HG03095 (cell line): Measurements from ENCODE around the gene JUNB.
"Not testable (repeated sequence)": the region's sequence is repeated elsewhere in the genome, so short reads cannot be mapped to it uniquely, and the experiment has no call there.

ENCODE experiments used
- ATAC-seq: cut with Tn5 transposase; IDR thresholded peaks from one replicate; pipeline ENCODE4 v1.9.1; 2021; ENCODE audit warnings: moderate library complexity; ENCODE audit not compliant: unreplicated experiment

JUNB gene

GRCh38 chr19:12802267-12803106 is 11.2 kb downstream of the JUNB start:
- no peak for ATAC-seq

DNA sequence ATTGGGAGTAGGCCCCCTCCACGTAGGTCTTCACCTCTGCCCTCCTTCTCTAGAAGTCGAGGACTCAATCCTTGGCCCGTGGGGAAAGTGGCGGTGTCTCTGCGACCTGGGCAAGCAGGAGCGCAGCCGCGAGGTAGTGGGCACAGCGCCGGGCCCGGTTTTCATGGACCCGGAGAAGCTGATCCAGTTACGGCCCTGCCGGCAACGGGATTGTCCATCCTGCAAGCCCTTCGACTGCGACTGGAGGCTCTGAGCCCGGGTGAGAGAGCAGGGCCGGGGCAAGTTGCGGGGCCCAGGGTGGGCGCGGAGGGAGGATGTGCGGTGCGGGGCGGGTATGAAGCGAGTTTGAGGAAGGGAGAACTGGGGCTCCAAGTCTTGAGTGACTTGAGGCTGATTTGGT is 12.8 kb downstream of the JUNB start:
- no peak for ATAC-seq

GRCh38 chr19:12806242-12807081 is 15.2 kb downstream of the JUNB start, which contains the start of gene RNASEH2A:
Gene RNASEH2A, plus strand, starts transcription at chr19:12806584. Its CDS starts 90 bp downstream, at chr19:12806674.
- ATAC-seq, result peak; percentile 55

DNA sequence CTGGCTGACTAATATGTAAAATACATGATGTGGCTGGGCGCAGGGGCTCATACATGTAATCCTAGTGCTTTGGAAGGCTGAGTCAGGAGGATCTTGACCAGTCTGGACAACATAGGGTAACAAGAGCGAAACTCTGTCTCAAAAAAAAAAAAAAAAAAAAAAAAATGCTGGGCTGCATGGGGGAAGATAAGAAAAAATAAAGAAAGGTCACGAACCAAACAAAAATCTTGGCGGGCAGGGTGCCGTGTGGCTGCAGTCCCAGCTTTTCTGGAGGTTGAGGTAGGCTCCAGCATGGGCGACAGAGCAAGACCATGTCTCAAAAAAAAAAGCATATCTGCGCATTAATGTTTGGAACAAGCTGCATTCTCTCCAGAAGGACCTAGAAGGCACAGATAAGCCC is 23.8 kb downstream of the JUNB start:
- no peak for ATAC-seq

DNA sequence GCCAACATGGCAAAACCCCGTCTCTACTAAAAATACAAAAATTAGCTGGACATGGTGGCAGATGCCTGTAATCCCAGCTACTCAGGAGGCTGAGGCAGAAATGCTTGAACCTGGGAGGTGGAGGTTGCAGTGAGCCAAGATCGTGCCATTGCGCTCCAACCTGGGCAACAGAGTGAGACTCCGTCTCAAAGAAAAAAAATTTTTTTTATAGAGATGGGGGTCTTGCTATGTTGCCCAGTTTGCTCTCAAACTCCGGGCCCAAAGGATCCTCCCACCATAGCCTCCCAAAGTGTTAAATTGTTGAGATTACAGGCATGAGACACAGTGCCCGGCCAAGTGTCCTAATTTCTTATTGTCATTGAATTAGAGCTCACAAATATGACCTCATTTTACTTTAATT is 25.9 kb downstream of the JUNB start:
- not testable (repeated sequence) for ATAC-seq

- not testable (repeated sequence) for ATAC-seq
Observed at GRCh38 chr19:12817810-12818209, 26.5 kb downstream of the JUNB start.

GRCh38 chr19:12821761-12822160 is 30.5 kb downstream of the JUNB start:
- ATAC-seq, result no peak

DNA sequence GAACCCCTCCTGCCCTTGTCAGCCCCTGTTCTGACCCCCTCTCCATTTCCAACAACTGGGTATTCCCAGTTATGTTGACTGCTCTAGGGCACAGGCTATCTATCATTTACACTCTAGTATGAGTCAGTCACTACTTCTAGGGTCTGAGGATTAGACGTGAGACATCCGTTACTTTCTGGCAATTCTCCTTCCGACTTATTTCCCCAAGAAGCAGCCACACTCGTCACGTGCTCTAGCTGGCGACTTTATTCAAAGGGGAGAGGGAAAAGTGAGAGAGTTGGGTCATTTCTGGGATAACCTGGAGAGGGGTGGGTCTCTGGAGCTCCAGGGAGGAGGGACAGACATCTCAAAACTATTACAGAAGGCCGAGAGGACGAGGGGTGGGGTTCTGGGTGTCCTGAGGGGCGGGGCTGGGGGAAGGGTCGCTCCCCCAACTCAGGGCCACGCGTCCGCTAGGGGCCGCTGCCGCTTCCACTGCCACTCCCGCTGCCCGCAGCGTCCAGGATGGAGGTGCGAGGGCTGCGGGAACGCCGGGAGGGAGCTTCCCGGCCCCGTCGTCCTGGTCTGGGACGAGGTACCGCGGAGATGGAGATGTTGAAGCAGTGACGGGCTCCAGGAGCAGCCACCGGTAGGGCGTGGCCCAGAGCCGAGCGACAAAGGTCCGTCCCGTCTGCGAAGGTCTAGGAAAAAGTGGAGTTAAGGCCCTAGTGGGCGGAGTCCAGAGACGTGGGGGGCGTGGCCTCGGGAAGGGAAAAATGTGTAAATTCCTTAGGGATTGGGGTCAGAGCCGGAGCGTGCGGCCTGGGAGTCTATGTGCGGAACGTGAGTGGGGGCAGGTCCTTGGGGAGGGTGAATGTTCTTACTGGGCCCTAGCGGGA is 34.2 kb downstream of the JUNB start:
- no peak for ATAC-seq

DNA sequence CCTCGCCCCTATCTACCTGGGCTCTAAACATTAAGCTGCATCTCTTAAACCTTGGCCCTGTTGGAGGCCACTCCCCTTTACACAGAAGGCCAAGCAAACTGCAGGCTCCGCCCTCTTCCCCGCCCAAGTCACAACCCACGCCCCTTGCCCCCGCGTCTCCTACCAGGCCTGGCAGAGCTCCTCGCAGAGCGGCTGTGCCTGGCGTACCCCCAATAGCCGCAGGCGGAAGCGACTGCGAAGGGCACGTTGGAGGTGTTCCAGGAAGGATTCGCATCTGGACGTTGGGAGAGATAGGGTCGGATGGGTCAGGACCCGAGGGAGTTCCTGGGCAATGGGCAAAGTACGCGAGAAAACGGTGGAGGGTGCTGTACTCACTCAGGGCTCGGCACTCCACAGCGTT is 37.2 kb downstream of the JUNB start:
- no peak for ATAC-seq

GRCh38 chr19:12833418-12833737 is 42.1 kb downstream of the JUNB start:
- no peak for ATAC-seq

DNA sequence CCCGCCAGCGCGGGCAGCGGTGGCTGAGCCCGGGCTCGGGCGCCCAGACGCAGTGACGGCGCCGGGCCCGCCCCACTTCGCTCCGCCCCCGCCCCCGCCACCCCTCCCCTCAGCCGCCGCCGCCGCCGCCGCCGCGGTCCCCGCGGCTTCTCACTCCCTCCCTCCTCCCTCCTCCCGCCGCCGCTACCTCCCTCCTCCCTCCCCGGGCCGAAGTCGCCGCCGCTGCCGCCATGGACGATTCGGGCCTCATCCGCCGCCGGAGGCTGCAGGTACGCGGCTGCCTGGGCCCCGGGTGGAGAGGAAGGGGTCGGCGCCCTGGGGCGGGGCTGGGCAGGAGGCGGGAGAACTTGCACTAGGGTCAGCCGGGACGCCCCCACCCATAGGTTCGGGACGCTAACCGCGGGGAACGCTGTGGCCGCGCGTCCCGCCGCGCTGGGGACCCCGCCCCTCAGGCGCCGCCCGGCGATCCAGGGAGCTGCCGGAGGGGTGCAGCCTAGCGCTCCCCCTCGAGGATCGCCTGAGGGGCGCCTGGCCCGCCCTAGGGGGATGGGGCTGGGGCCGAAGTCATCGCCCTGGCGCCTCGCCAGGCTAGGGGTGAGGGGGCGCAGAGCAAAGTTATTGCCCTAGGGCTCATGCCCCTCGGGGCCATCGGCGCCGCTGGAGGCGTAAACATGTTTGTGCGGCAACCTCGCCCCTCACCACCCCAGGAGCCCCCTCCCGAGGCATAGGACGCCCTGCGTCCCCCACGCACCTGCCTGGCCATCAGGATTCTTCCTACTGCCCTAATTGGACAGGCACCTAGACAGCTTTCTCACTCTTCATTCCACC is 42.7 kb downstream of the JUNB start:
- no peak for ATAC-seq

GRCh38 chr19:12834566-12834943 is 43.3 kb downstream of the JUNB start, which contains the start of gene RTBDN:
Gene RTBDN, minus strand, starts transcription at chr19:12834579. Its CDS starts 4,600 bp downstream, at chr19:12829979.
- ATAC-seq, result no peak

GRCh38 chr19:12834976-12835757 is 43.9 kb downstream of the JUNB start:
- ATAC-seq, result no peak

- no peak for ATAC-seq
Observed at GRCh38 chr19:12836529-12836863, 45.2 kb downstream of the JUNB start.

DNA sequence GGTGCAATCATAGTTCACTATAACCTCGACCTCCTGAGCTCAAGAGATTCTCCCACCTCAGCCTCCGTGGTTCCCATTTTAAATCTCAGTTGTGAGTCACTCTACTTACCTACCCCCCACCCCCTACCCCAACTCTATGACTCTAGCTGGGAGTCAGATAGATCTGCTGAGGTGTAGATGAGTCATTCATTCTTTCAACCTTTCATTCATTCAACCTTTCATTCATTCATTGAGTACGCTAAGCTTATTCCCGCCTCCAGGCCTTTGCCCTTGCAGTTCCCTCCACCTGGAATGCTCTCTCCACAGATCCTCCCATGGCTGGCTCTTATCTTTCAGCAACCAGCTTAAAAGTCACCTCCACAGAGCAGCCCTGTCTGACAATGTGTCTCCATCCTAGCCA is 45.9 kb downstream of the JUNB start:
- ATAC-seq, result no peak

DNA sequence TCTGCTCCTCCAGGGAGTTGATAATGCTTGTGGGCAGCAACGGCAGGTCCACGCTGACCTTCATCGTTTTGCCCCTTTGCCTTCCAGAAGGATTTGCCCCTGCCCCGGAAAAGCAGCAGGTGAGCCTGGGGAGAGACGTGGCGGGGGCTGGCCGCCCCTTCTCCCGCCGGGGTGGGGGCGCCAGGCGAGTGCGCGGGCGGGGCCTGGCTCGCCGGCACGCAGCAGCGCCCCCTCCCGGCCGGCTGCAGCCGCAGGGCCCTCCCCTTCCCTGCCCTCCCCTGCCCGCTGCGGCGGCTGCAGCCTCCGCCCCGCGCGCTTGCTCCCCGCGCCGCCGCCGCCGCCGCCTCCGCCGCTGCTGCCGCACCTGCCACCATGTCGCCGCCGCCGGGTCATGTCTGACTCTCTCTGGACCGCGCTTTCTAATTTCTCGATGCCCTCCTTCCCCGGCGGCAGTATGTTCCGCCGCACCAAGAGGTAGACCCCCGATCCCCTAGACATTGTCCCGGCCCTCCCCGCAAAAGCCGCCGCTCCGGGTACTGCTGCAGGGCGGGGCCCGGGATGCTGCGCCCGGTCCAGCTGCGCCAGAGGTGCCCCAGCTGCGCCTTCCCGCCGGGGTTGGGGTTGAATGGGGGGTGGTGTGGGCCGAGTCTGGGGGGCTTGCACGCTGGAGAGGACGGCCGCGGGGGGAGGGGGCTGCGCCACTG is 47.0 kb downstream of the JUNB start, which contains the start of gene MAST1:
Gene MAST1, plus strand, starts transcription at position 334 of the 704 bp plus-strand sequence. Its CDS starts 58 bp downstream, at position 392.
- no peak for ATAC-seq

DNA sequence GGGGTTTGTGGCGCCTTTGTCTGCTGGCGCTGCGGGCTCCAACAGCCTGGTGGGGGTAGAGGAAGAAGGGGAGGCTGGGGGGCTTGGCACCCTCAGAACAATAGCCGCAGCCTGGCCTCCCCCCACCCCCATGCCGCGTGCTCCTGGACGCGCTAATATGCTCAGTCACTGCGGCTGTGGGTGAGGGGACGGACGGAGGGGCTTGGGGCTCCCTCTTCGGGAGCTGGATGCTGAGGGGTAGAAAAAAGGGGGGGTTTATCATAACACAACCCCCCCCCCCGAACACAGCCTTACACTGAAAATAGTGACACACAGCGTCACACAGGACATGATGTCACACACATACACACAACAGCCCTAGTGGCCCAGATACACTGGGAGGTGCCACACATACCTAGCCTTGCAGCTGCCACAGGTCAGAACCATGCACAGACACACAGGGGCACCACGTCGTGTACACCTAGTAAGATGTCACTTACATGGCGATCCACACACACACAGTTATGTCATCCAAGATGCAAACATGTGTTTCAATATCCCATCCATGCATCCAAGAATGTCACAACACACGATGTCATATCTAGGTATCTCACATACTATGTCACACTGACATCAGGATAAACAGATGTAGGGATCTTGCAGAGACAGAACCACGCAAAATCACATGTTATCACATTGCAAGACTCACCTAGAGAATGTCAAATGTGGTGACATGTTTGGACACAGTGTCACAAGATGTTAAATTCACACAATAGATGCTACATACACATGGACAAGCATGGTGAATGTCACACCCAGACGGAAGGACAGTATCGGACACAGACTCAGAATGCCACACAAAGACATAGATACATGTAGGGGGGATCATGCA is 47.8 kb downstream of the JUNB start:
- ATAC-seq, result no peak
